NCI-H2196 treated with DMSO at 0.1 percent for 48 hours (cell line): ENCODE measurements around the gene WDR72.
"Not testable (repeated sequence)": the region's sequence is repeated elsewhere in the genome, so short reads cannot be mapped to it uniquely, and the experiment has no call there.

ENCODE experiments used
- DNase-seq: peaks from one replicate; lab custom pipeline; 2025; ENCODE audit not compliant: unreplicated experiment; lab: John Stamatoyannopoulos, UW

The WDR72 gene

GRCh38 chr15:53759411-53759931 lies at the start of gene WDR72:
Gene WDR72, minus strand, starts transcription at chr15:53759663. Its CDS starts 26,514 bp downstream, at chr15:53733149.
- no peak for DNase-seq

GRCh38 chr15:53808058-53808706 lies 48.7 kb upstream of the WDR72 start:
- DNase-seq: no peak

DNA sequence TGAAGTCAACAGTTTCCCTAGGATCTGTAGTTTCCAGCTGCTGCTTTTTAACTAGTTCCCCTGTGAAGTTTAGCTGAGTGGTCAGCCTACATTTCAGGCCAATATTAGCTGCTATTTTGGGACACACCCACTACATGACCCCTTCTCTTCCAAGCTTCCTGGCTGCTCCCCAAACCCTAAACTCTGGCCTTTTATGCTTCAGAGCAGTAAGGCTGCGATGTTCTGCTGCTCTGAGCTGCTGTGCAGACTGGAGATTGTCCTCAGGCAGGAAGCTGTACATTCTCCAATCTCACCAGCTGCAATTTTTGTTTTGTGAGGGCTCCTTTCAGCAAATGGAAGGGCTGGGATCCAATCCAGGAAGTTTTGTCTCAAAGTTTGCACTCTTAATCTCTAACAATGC lies 48.0 kb upstream of the WDR72 start:
- DNase-seq: no peak

DNA sequence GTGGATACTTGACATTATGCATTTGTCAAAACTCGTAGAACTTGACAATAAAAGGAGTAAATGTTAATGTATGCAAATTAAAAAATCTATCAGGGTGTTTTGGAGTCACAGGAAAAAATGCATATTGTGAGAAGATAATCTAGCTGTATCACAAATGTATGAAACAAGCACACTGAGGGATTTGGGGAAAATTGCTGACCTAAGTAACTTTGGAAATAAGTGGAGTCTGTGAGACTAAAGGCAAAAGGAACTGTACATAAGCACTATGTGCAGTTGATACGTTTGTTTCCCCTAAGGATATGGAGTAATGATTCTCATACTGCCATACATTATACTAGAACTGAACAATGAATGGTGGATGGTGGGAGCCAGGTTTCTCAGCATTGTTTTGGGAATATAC lies 43.2 kb upstream of the WDR72 start:
- DNase-seq: no peak

- DNase-seq: no peak
Observed at GRCh38 chr15:53791581-53791980, 32.1 kb upstream of the WDR72 start.

DNA sequence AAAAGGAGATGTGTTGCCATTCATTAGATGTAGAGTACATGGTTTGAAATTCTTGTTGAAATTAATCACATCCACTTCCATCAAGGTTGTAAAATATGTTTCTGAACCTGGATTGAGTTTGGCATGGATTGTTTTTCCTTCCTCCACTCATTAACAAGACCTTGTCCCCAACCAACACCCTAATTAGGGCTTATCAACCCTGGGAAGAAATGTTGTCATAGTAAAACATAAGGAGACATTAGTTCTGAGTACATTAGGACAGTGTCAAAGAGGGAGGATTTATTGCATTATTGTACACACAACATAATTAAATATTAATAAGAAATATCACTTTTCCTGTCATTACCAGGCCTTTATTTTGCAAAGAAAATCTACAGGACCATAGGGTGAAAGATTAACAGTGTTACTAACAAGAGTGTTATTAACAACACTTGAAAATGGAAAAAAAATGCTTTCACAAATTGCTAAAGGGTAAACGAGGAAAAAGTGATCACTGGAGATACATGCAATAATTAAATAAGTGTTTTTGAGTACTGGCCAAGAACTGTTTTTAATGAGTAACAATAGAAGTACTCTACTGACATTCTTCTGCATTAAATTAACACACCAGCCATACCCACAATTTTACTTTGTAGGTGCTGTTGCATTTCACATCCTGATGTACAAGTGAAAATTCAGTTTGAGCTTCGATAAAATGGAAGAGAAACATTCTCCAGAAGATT lies 30.4 kb upstream of the WDR72 start:
- DNase-seq: no peak

- no peak for DNase-seq
Observed at GRCh38 chr15:53786401-53786800, 26.9 kb upstream of the WDR72 start.

DNA sequence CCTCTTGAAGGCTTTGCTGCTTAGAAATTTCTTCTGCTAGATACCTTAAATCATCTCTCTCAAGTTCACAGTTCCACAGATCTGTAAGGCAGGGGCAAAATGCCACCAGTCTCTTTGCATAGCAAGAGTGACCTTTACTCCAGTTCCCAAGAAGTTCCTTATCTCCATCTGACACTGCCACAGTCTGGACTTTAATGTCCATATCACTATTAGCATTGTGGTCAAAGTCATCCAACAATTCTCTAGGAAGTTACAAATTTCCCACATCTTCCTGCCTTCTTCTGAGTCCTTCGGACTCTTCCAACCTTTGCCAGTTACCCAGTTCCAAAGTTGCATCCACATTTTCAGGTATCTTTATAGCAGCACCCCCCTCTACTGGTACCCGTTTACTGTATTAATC lies 25.8 kb upstream of the WDR72 start:
- DNase-seq: not testable (repeated sequence)

DNA sequence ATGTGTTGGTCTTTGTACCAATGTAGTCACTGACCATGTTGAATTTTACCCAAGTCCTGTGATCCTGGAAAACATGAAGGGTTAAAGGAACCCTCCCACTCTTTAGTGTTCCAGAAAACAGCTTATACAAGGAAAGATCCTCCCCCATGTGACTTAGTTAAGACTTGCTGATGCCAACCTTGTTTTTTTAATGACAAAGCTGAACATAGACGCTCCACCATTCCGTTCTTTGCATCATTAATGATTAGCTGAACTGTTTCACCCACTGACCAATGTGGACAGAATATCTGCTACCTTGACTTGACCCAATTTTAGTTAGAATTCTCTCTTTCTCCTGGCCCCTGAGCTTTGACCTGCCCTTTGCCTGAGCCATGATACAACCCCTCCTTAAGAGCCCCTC lies 3.5 kb upstream of the WDR72 start:
- DNase-seq: no peak

GRCh38 chr15:53758412-53758811 lies 1.1 kb downstream of the WDR72 start:
- no peak for DNase-seq

DNA sequence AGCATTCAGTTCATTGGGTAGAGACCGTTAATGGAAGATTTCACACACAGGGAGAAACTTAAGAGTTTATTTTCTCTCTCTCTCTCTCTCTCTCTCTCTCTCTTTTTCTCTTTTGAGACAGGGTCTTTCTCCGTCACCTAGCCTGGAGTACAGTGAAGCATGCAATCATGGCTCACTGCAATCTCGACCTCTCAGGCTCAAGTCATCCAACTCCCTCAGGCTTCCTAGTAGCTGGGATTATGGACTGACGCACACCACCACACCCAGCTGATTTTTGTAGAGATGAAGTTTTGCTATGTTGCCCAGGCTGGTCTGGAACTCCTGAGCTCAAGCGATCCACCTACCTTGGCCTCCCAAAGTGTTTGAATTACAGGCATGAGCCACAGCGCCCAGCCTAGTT lies 1.6 kb downstream of the WDR72 start:
- DNase-seq: no peak

DNA sequence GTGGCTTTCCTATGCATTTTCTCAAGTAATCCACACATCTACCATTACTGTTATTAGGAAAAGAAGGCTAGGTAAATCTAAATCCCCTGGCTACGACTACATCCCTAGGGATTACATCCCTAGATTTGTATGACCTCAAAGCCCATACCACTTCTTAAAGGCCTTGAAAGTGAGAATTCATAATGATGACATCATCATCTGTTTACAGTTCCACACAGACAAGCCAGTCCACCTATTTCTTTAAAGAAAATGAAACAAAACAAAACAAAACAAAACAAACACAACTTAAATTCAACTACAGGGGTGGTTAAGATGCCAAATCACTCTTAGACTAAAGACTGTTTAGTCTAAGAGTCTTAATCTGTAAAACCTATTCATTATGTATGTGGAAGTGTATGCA lies 5.7 kb downstream of the WDR72 start:
- DNase-seq: no peak

DNA sequence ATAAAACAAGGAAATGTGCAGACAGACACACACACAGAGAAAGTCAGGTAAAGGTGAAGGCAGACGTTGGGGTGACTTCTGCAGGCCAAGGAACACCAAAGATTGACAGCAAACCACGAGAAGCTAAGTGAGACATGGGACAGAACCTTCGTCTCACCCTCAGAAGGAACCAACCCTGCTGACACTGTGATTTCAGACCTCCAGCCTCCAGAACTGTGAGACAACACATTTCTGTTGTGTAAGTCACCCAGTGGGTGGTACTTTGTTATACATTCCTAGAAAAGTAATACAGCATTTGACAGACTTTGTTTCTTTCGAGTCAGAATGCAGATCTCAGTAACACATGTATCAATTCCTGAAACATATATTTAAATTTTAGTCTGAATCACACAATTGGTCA lies 7.1 kb downstream of the WDR72 start:
- no peak for DNase-seq

DNA sequence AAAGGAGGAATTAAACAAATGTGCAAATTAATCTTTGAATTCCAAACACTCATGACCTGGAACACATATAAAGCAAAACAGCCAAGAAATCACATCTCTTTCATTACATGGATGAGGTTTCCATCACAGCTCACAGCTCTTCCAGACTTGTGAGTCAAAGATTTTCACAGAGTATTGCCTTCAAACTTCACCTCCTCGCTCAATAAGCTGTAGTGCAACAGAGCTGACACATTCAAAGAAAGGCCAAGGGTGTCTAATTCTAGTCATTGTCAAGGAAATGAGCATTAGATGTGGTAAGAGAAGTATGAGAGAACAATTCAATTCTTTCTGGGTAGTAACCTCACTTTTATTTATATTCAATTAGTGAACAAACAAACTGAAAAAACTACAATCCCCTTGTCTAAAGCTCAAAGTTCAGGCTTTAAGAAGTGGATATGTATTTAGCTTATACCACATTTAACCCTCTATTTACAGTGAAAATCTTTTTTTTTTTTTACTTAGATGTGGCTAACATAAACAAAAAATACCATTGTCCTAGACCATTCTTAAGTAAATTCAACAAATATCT lies 11.9 kb downstream of the WDR72 start:
- no peak for DNase-seq

DNA sequence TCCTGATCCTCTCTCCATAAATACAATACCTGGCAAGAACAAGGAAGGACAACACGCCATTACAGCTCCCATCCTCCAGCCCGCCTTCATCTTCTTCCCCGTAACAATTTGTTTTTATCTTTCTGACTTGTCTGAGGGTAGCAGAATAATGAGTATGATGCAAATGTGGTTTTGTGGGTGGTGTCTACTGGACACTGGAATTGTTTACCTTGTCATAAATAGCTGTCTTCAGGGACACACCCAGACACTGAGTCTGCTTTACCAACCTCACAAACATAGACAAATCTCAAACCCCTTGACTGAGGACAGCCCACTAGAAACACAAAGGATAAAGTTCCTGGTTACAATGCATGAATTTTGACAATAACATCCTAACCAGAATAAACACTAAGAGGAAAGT lies 13.4 kb downstream of the WDR72 start:
- DNase-seq: no peak

- no peak for DNase-seq
Observed at GRCh38 chr15:53739651-53740050, 19.8 kb downstream of the WDR72 start.

- no peak for DNase-seq
Observed at GRCh38 chr15:53739187-53739586, 20.3 kb downstream of the WDR72 start.

DNA sequence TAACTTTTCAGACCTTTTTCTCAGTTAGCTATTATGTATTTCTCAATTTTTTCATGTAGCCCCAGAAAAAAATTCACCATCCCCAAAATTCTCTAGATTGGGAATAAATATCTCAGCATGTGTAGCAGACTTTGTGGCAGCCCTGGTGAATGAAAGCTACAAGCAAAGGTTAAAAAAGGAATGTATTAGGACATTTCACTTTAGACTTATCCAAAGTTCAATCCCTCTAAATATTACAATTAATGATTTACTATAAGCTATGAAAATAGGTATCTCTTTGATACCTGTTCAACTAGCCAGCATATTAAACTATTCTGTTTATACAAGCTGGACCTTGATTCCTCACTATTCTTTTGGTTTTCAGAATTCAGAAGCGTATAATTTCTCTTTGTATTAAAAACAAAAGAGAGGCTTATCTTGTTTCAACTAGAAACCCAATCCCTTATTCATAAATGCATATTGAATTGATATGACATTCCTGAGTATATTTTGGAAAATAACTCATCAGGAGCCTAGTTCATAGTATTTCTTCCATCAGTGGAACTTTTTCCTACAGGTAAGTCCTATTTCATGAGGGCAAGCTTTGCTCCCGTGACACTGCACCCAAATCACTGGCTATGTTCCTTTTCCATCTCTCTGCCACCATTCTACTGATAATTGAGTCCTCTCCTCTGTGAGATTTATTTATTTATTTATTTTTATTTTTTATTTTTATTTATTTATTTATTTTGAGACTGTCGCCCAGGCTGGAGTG lies 38.0 kb downstream of the WDR72 start:
- no peak for DNase-seq

DNA sequence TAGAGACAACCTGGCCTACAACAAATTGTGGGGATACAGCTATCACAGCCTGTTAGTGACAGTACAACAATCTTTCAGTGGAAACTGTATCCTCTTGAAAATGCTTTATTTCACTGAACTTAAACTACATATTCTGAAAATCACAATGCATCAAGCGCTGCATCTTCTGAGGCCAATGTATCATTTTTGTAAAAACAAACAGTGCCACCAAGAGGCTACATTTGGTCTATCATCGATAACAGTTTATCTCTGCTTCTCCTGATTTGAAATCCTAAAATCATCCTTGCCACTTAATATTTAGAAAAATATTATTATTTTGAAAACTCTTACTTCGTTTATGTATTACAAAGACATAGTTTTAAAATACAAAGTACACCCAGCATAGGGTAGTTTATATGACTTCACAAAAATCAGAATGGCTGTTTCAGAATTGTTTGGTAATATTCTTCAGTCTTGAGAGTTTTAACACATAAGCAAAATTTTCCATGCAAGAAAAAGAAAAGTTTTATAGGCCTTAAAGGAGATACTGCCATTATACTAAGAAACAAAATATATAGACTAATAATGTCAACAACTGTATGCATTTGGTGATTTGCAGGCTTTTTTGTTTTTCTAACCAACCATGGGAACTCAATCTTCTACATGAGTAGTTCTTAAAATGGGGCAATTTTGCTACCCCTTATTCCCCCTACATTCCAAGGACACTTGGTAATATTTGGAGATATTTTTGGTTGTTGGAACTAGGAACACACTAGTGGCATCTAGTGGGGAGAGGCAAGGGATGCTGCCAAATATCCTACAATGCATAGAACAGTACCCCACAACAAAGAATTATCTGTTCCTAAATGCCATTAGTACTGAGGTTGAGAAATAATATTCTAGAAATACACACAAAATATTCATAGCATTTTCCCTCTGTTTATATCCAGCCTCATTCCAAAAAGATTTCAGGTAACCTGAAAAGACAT lies 42.3 kb downstream of the WDR72 start:
- no peak for DNase-seq

DNA sequence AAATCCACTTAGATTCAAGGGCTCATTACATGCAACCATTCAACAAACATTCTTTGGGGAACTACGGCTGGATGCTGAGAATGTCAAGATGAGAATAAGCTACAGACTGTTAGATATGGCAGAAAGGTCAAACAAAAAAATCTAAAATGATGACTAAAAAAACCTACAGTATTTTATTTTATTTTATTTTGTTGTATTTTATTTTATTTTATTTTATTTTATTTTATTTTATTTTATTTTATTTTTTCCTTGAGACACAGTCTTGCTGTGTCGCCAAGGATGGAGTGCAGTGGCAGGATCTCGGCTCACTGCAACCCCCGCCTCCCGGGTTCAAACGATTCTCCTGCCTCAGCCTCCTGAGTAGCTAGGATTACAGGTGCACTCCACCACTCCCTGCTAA lies 46.2 kb downstream of the WDR72 start:
- DNase-seq: no peak
